ENCODE data around the gene SDK1. TPM values are rescaled to one million over a fixed set of nuclear protein-coding genes. Genes with fewer than 3 reads are reported as not detected.
"Not testable (repeated sequence)": the region's sequence is repeated elsewhere in the genome, so short reads cannot be mapped to it uniquely, and the experiment has no call there.

The SDK1 gene
- total RNA-seq, 1 donor = 0.27 TPM

DNA sequence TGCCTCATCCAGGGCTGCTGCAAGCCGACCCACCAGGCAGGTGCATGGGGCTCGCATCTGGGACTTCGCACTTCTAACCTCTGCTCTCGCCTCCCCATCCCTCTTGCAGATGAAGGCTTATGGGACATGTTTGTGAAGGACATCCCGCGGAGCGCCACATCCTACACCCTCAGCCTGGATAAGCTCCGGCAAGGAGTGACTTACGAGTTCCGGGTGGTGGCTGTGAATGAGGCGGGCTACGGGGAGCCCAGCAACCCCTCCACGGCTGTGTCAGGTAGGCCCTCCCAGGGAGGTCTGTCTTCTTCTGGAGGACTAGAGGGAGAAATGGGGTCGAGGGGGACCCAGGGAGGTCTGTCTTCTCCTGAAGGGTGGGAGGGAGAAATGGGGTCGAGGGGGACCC is 932.1 kb downstream of the SDK1 start:
- DNase-seq (ENCODE audit: low read depth) = no peak
- TF ChIP-seq CTCF (IDR thresholded peaks at IDR 0.05; ENCODE audit: insufficient read depth, low read length) = no peak
- H3K4me3 ChIP-seq (ENCODE audit: low read depth, low read length) = no peak overlapping the region

- no peak overlapping the region for H3K4me3 ChIP-seq (ENCODE audit: low read depth, low read length)
- no peak for TF ChIP-seq CTCF (IDR thresholded peaks at IDR 0.05; ENCODE audit: insufficient read depth, low read length)
Measured at GRCh38 chr7:4233621-4234497, 932.8 kb downstream of the SDK1 start.

GRCh38 chr7:4234498-4234855 is 933.4 kb downstream of the SDK1 start:
- H3K4me3 ChIP-seq (ENCODE audit: low read depth, low read length) = no peak overlapping the region
- DNase-seq (ENCODE audit: low read depth) = no peak
- TF ChIP-seq CTCF (IDR thresholded peaks at IDR 0.05; ENCODE audit: insufficient read depth, low read length) = no peak

More at GRCh38 chr7:4233621-4234497, 932.8 kb downstream of the SDK1 start:
- DNase-seq (ENCODE audit: low read depth) = no peak

- no peak for TF ChIP-seq CTCF (IDR thresholded peaks at IDR 0.05; ENCODE audit: insufficient read depth, low read length)
- no peak overlapping the region for H3K4me3 ChIP-seq (ENCODE audit: low read depth, low read length)
- DNase-seq (ENCODE audit: low read depth) = no peak
Measured at GRCh38 chr7:4234886-4235285, 933.8 kb downstream of the SDK1 start.

- TF ChIP-seq CTCF (IDR thresholded peaks at IDR 0.05; ENCODE audit: insufficient read depth, low read length) = no peak
- no peak for DNase-seq (ENCODE audit: low read depth)
- H3K4me3 ChIP-seq (ENCODE audit: low read depth, low read length) = no peak overlapping the region
Measured at GRCh38 chr7:4235596-4235995, 934.5 kb downstream of the SDK1 start.

- no peak for DNase-seq (ENCODE audit: low read depth)
- TF ChIP-seq CTCF (IDR thresholded peaks at IDR 0.05; ENCODE audit: insufficient read depth, low read length) = no peak
- no peak overlapping the region for H3K4me3 ChIP-seq (ENCODE audit: low read depth, low read length)
Measured at GRCh38 chr7:4236389-4236788, 935.3 kb downstream of the SDK1 start.

DNA sequence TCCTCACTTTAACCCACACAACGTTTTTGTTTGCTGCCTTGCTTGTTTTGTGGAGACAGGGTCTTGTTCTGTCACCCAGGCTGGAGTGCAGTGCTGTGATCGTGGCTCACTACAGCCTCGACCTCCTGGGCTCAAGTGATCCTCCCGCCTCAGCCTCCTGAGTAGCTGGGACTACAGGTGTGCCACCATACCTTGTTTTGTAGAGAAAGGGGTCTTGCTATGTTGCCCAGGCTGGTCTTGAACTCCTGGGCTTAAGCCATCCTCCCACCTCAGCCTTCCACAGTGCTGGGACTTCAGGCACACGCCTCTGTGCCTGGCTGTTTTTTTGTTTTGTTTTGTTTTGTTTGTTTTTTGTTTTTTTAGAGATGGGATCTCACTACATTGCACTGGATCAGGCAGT is 935.8 kb downstream of the SDK1 start:
- DNase-seq (ENCODE audit: low read depth); H3K4me3 ChIP-seq (ENCODE audit: low read depth, low read length): not testable (repeated sequence)

Data from fibroblast of the aortic adventitia (primary cell).